Measurements from ENCODE around the gene PCAT7.
"Not testable (repeated sequence)": the region's sequence is repeated elsewhere in the genome, so short reads cannot be mapped to it uniquely, and the experiment has no call there.

Gene PCAT7

DNA sequence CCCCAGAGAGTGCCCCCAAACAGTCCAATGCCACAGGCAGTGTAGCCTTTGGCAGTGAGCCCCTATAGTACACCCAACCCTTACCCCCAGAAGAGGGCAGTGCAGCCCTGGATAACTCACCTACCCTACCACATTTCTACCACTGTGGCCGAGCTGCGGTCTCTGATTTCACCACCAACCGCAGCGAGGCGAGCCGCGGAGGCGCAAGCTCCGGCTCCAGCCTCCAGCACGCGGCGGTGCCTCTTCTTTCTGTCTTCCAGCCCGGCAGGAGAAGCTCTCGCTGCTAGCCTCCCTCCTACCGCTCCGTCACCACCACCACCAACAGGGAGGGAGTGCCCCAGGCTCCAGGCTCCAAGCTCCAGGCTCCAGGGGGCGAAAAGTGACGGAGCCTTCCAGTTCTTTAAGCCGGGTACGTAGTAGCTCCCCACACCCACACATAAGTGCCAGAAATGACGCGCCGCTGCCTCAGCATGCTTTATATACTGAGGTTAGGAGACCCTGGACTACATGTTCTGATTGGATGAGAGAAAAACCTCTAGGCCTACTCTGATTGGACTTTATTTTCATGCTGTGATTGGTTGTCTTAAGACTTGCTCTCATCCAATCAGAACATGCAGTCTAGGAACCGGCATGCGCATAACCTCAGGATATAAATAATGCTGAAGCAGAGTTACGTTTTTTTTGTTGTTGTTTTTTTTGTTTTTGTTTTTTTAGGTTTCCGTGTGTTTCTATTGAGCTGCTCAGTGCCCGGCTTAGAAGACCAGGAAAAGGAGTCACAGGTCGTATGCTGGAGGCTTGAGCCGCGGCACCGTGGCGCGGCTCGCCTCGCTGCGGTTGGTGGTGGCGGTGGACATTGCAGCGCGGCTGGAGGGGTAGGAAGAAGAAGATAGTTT is at the start of gene PCAT7:
TSS of gene PCAT7 (plus strand) at position 645 of the 893 bp plus-strand sequence.
- peak; percentile 27 for DNase-seq

GRCh38 chr9:94506370-94506769 is 48.5 kb upstream of the PCAT7 start:
- DNase-seq, result not testable (repeated sequence)

DNA sequence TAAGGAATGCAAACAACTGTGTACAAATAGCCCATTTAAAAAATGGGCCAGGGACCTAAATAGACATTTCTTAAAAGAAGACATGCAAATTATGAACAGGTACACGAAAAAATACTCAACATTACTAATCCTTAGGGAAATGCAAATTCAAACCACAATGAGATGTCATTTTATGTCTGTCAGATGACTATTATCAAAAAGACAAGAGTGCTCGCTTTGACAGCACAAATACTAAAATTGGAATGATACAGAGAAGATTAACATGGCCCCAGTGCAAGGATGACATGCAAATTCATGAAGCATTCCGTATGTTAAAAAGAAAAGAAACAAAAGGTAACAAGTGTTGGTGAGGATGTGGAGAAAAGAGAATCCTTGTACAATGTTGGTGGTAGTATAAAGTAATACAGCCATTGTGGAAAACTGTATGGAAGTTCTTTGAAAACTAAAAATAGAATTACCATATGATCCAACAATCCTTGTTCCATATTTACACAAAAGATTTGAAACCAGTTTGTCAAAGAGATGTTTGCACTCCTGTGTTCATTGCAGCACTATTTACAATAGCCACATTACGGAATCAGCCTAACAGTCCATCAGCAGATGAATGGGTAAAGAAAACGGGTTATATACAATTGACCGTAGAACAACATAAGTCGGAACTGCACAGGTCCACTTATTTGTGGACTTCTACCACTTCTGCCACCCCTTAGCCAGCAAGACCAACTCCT is 47.2 kb upstream of the PCAT7 start:
- DNase-seq, result no peak

GRCh38 chr9:94511134-94511954 is 43.5 kb upstream of the PCAT7 start:
- DNase-seq, result no peak

DNA sequence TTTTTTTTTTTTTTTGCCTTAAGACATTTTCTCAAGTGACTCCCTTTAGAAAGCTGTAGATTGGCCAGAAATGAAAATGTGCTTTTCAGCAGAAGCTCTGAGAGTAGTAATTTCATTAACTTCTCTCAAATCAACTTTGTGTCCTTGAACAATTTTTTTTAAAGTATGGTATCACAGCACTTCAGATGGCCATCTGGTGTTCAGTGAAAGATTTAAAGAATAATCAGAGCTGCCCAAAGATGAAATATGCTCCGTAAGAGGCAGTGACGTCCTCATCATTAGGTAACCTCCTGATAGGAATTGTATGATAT is 43.0 kb upstream of the PCAT7 start:
- DNase-seq, result no peak

DNA sequence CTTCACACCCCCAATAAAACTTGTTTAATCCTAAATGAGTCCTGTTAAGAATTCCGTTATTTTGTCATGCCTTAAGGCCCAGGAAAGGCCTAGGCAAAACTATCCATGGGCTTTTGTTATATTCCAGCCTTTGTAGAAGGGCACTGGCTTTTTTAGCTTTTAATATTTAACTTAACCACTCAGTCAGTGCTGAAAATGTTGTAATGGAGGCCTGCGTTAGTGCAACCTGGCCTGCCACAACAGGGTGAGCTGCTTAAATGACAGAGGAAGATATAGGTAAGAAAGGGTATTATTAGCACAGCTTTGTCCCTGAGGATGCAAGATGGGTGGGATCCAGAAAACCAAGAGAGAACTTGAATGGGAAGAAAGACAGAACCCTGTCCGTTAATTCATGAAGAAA is 40.2 kb upstream of the PCAT7 start:
- no peak for DNase-seq

DNA sequence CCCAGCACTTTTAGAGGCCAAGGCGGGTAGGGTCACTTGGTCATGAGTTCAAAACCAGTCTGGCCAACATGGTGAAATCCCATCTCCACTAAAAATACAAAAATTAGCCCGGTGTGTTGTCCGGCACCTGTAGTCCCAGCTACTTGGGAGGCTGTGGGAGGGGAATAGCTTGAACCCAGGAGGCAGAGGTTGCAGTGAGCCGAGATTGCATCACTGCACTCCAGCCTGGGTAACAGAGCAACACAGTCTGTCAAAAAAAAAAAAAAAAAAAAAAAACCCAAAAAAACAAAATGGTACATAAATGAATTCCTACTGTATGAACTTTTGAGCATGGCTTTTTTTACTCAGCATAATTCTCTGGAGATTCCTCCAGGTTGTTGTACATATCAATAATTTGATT is 37.6 kb upstream of the PCAT7 start:
- DNase-seq, result no peak

DNA sequence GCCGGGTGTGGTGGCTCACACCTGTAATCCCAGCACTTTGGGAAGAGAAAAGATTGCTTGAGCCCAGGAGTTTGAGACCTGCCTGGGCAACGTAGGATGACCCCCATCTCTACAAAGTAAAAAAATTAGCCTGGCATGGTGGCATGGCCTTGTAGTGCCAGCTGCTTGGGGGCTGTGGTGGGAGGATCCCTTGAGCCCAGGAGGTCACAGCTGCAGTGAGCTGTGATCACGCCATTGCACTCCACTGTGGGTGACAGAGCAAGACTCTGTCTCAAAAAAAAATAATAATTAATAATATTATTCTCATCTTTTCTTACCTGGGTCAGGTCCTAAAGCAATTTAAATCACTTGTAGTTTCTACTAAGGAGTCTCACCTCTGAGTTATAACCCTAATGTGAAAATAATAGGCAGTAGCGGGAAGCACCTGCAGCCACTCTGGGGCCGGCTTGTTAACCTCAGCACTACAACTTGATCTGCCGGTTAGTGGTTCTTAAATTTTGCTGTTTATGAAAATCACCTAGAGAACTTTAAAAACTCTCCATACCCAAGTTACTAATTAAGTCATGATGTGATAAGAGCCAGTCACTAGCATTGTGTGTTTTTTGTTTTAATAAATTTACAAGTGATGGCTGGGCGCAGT is 29.4 kb upstream of the PCAT7 start:
- DNase-seq, result no peak

DNA sequence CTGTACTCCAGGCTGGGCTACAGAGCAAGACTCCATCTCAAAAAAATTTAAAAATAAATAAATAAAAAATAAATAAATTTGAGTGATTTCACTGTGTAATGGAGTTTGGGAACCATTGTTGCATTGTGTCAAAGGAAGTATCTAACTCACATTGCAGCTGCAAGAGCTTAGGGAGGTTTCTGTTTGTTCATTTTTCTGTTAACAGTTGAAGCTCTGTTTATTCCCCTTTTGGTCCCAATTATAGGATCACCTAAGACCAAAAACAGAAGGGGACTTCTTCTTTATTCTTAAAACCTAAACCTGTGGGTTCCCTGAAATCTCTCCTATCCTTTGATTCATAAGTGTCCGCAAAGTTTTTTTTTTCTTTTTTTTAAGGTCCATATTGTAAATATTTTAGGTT is 28.6 kb upstream of the PCAT7 start:
- DNase-seq, result no peak

DNA sequence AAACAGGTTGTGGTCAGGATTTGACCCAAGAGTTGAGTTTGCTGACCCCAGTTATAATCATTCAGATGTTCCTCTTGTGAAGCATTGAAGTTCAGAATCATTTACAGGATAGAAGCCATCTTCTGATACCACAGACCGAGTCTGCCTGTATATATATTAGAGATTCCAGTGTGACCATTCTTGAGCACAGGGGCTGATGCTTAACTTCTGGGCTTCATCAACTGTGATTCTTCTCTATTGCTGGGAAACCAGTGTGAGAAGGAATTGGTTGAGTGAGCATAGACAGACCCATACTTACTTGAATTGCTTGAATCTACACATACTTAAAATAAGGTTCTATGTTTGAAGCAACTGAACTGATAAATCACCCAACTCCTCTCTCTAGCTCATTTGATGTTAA is 27.9 kb upstream of the PCAT7 start:
- no peak for DNase-seq

DNA sequence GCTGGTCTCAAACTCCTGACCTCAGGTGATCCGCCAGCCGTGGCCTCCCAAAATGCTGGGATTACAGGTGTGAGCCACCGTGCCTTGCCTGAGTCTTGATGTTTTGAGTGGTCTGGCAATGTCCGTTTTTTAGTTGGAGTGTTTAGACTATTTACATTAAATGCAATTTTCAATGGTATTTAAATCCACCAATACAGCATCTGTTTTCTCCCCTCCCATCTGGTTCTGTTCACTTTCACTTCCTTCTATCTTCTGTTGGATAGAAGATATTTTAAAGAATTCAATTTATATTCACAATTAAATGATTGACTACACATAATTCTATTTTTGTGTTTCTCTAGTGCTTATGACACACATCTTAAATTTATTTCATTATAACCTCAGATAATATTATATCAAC is 26.0 kb upstream of the PCAT7 start:
- DNase-seq, result no peak

DNA sequence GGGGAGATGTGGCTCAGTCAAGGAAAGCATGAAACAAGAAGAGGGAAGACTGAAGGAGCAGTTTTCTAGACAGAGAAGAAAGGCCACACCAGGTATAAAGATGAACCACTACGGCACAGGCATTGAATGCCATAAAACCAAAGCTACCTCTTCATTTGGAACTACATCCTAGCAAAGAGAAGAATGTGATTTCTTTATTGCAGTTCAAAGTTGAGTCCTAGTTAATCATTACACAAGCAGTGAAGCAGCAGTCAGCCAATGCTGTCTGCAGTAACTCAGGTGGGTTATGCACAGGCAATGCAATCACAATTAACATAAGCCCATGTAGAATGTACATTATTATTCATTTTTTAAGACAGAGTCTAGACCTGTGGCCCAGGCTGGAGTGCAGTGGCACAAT is 21.7 kb upstream of the PCAT7 start:
- DNase-seq, result peak; percentile 2

- no peak for DNase-seq
These were observed 21.3 kb upstream of the PCAT7 start for GRCh38 chr9:94533601-94534000.

DNA sequence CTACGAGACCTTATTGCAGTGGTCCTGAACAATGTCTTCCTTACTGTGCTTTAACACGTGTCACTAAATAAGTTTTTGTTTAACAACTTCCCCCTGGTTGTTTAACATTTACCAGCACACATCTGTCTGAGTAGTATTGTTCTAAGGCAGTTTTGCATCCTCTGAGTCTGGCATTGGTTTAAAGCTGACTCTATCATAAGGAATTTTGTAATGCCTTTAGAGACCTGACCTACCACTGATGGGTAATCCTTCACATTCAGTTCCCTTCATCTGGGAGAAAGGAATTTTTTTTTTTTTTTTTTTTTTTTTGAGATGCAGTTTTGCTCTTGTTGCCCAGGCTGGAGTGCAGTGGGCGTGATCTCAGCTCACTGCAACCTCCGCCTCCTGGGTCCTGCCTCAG is 20.0 kb upstream of the PCAT7 start:
- DNase-seq, result no peak

DNA sequence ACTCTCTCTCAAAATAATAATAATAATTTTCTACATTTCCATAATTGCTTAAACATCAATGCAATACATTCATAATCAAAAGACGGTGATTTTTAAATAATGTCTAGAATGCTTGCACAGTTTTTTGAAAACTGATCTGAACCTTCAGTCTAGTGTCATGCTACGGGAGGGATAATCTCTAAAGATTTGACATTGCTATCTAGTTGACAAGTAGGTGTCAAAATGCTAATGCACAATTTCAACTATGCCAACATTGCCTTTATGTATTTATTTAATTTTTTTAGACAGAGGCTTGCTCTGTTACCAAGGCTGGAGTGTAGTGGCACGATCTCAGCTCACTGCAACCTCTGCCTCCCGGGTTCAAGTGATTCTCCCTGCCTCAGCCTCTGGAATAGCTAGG is 16.0 kb upstream of the PCAT7 start:
- no peak for DNase-seq

DNA sequence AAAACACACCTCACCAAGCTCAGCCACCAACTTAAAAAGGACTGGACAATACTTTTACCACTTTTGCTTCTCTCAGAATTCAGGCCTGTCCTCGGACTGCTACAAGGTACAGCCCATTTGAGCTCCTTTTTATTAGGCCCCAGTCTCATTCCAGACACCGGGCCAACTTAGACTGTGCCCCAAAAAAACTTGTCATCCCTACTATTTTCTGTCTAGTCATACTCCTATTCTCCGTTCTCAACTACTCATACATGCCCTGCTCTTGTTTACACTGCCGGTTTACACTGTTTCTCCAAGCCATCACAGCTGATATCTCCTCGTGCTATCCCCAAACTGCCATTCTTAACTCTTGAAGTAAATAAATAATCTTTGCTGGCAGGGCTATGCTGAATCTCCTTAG is 10.5 kb upstream of the PCAT7 start:
- DNase-seq, result not testable (repeated sequence)

DNA sequence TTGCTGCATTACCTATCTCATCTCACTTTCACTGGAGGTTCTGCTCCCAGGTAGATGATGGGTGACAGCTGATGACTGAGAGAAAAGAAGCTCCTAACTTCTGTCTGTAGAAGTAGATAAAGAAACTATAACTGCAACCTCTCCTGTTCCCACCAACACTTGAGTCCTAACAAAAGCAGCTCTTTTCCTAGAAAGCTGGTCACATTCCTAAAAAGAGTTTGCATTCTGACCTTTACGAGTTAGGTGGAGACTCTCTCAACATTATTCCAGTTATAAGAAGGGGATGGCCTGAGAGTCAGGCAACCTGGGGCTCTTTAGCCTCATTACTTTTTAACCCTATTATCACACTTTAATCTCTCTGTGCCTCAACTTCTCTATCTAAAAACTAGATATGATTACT is 8.9 kb upstream of the PCAT7 start:
- DNase-seq, result no peak

DNA sequence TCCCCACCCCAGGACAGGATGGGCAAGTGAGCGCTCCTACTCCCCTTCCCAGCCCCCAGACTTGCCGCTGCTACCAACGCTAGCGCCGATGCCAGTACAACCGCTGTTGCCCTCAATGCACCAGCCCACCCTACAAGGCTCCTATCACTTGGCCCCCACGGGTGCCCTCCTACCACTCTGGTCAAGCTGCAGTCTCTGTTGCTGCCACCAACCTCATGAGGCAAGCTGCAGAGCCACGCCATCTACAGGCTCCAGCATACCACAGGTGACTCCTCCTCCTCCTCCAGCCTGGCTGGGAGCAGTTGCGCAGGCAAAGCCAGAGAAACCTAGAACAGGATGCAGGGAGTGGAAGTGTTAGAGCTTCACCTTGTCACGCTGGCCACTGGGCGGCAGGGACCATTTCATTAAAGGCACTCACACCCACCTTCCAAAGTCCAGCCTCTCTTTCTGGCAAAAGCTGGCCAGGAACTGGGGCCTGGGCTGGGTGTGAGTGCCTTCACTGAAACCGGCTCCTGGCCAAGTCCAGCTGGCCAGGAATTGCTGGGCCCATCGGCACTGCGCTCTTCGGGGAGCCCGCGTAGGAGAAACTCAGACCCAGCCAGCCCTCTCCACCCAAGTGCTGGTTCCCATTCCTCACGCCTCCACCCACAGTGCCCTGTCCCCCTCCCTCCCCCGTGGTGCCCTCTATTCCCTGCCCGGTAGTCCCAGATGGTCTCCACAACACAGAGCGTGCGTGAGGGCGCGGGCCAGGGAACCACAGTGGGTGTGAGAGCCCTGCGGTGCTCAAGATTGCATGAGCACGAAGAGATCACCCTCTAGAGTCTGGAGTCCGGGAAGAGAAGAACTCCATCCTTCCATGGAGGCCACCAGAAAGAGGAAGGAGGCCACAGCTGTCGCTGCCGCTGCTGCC is 1.6 kb upstream of the PCAT7 start:
- no peak for DNase-seq

DNA sequence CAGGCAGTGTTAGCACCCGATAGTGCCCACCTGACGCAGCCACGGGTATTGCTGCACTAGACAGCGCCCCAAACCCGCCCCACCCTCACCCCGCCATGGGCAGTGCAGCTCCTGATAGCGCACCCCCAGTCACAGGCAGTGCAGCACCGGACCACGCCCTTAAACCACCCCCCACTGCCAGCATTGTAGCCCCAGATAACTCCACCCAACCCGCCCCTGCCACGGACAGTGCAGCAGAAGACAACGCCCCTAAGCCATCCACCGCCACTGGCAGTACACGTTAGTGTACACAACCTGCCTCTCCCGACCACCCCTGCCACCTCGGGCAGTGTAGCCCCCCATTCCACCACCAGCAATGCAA is 825 bp upstream of the PCAT7 start:
- no peak for DNase-seq

DNA sequence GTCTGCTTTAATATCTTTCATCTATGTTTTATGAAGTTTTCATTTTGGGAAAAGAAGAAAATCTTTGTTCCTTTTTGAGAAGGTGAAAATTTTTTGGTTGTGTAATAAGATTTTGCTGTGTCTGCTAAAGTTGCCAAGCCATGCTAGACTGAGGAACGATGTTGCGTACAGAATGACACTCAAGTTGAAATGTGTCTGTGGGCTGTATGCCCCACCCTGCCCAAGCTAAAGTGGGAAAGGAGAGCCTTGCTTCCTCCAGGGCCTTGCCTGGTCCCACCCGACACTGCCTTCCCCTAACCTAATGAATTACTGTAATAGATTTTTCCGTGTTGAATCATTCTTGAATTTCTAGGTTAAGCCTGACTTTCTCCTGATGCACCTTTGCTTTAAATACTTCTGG is 2.5 kb downstream of the PCAT7 start:
- no peak for DNase-seq

GRCh38 chr9:94560237-94560636 is 5.4 kb downstream of the PCAT7 start:
- no peak for DNase-seq

- no peak for DNase-seq
These were observed 8.7 kb downstream of the PCAT7 start for GRCh38 chr9:94563548-94563947.
